NCI-H1417 (cell line): ENCODE data around the gene TRIM39.

Experiments used
- DNase-seq, 3 experiments: peaks; one replicate each; lab custom pipeline; 2025; lab: John Stamatoyannopoulos, UW

Gene TRIM39

DNA sequence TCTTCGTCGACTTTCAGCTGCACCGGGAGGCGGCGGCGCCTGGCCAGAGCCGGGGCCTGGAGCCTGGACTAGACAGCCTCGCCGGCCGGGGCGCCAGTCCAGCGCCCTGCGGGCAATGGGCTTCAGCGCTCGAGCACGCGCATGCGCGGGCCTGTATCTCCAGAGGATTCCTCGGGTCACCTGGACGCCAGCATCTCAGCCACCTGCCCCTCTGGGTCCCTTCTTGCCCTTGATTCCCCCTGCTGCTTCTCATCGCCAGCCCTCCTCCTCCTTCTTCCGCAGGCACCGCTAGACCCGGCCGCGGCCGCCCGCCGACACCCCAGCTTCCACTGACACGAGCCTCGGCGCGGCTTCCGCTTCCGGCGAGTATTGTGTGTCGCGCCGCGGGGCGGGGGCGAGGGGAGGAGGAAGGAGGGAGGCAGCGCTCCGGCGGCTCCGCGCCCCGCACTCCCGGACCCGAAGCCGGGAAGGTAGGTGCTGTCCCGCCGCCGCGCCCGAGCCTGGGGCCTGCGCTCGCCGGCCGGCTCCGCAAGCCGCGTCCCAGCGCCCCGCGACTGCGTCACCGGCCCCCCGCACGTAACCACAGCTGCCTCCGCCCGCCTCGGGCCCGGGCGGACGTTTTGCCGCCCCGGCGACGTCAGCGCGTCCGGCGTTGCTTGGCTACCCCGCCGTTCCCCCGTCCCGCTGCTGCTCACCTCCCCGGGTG, at the start of gene TRIM39:
Gene TRIM39 (plus strand): TSS at position 402 of the 706 bp plus-strand sequence. CDS start 2,391 bp downstream, outside the sequence.
- peak; percentile 79 to 92 (median 91) for DNase-seq

DNA sequence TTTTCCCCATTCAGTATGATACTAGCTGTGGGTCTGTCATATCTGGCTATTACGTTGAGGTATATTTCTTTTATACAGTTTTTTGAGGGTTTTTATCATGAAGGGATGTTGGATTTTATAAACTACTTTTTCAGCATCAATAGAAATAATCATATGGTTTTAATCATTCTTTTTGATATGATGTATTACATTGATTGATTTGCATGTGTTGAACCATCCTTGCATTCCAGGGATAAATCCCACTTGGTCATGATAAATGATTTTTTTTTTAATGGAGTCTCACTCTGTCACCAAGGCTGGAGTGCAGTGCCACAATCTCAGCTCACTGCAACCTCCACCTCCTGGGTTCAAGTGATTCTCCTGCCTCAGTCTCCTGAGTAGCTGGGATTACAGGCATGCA, 45.7 kb upstream of the TRIM39 start:
- peak in 1 of 3 experiments; percentile 4 for DNase-seq

DNA sequence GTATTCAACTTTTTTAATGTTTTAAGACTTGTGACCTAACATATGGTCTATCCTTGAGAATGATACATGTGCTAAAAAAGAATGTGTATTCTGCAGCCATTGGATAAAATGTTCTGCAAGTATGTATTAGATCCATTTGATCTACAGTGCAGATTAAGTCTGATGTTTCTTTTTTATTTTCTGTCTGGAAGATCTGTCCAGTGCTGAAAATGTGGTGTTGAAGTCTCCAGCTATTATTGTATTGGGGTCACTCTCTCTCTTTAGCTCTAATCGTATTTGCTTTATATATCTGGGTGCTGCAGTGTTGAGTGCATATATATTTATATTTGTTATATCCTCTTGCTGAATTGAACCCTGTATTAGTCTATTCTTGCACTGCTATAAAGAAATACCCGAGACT, 44.2 kb upstream of the TRIM39 start:
- DNase-seq: no peak

DNA sequence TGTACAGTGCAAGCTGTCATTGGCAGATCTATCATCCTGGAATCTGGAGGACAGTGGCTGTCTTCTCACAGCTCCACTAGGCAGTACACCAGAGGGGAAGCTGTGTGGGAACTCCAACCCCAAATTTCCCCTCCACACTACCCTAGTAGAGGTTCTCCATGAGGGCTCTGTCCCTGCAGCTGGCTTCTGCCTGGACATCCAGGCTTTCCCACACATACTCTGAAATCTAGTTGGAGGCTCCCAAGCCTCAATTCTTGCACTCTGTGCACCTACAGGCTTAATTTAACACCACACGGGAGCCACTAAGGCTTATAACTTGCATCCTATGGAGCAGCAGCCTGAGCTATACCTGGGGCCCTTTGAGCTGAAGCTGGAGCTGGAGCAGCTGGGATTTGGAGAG, 43.0 kb upstream of the TRIM39 start:
- DNase-seq: no peak

DNA sequence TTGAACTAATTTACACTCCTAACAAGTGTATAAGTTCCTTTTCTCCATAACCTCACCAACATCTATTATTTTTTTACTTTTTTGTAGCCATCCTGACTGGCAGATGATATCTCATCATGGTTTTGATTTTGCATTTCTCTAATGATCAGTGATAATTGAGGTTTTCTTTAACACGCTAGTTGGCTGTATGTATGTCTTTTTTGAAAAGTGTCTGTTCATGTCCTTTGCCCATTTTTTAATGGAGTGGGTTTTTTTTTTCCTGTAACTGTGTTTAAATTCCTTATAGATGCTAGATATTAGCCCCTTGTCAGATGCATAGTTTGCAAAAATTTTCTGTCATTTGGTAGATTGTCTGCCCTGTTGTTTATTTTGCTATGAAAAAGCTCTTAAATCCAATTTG, 39.6 kb upstream of the TRIM39 start:
- no peak for DNase-seq

DNA sequence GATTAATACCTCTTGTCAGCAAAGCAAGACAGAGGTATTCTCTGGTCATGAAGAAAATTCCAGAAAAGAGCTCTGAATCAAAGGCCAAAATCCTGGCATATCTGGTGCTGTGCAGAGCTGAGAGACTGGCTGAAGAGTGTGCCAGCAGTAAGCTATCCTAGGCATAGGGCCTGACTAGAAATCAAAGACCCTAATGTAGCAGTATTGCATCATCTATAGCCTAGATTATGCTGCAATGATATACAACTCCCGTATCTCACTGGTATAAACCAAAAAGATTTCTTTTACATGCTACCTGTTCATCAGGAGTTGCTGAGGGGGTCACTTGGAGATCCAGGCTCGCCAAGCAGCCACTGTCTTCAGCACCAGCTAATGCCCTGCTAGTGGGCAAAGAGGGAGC, 30.9 kb upstream of the TRIM39 start:
- DNase-seq: no peak

DNA sequence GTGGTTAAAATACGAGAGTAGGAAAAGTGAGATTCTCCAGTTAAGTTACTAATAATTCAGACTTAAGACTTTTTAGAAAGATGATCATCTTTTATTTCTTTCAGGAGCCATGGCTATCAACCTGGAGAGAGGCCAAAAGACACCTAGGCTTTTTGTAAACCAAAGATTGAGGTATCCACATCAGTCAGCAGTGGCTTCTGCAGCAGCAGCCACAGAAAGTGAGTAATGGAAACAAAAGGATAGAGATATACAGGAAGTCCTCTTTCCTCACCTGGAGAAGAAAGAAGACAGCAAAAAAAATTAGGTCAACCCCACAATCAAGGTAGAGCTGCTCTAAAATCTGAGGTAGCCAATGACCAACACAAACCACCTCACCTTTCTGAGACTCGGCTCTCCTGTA, 22.7 kb upstream of the TRIM39 start:
- DNase-seq: no peak

DNA sequence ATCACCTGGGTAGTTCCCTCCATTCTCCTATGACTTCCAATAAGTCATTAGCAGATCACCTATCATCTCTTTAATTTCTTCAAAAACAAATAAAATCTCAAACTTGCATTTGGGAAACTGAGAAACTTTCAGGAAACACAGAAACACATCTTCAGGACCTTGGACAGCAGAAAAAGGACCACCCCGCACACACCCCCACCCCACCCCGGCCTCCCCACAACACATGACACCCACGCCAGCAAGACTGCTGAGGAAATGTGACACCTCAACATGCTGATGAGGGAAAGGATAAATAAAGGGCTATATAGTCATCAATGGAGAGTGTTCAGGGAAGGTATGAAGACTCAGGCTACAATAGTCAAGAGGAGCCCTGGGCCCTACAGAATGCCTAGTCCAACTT, 15.6 kb upstream of the TRIM39 start:
- no peak for DNase-seq

DNA sequence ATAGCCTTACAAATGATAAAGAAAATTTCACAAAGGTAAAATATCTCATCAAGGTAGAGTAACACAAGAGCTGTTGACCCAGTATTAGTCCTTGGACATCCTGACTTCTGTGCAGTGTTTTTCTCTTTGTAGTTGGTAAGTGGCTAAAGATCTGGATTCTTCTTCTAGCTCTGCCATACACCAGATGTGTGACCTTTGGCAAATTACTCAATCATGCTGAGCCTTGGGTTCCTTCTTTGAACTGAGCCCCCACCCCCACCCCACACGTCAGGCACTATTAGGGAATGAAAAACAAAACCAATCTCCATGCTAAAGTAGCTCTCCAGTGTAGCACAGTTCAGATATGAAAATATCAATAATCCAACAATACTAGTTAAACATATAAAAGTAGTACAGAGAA, 15.1 kb upstream of the TRIM39 start:
- DNase-seq: no peak

DNA sequence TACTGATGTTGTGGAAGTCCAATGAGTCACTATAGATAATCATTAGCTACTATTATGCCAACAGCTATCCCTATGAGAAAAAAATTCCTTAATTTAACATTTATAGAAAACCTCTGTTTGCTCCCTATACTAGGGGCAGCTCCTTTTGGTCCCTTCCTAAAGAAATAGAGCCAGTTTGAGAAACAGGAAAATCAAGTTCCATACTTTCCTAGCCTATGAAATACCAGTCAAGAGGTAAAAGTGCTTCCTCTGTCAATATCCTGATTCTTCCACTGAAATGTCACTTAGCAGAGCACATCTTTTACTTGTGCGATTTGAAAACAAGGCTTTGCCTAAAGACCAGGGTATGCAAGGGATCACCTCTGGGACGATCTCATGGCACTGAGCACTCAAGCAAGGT, 14.5 kb upstream of the TRIM39 start:
- DNase-seq: no peak

DNA sequence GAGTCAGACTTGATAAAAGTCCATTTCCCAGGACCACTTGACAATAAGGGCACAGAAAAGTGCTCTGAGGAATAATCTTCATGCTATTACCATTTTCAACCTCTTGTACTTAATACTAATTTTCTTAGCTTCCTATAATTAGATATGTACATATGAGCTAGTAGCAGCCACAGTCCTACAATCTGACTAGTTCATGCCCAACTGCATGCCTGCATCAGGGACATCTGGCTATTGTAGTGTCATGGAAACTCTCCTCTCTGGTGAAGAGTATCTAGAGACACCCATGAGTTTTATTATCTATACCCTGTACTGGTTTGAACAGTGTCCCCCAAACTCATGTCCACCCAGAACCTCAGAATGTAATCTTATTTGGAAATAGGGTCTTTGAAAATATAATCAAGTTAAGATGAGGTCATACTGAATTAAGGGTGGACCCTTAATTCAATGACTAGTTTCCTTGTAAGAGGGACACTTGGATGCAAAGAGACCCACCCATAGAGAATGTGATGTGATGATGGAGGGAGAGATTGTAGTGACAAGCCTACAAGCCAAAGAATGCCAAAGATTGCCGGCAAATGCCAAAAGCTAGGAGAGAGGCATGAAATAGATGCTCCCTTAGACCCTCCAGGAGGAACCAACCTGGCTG, 13.9 kb upstream of the TRIM39 start:
- DNase-seq: no peak

DNA sequence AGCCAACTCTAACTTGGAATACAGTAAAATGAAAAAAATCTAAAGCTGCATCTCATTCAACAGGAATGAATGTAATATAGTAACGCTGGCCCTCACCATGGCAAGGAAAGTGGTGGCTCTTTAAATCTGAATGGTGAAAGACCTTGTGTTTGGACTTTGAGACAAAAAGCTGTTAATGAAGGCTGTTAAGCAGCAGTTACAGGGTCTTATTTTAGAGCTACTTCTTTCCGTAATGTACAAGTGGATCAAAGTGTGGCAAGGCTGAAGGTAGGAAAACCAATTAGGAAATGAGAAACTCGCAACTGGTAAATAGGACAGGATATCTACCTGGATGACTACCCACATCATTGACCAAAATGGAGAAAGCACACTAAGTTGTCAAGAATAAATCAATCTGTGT, 11.6 kb upstream of the TRIM39 start:
- DNase-seq: no peak

DNA sequence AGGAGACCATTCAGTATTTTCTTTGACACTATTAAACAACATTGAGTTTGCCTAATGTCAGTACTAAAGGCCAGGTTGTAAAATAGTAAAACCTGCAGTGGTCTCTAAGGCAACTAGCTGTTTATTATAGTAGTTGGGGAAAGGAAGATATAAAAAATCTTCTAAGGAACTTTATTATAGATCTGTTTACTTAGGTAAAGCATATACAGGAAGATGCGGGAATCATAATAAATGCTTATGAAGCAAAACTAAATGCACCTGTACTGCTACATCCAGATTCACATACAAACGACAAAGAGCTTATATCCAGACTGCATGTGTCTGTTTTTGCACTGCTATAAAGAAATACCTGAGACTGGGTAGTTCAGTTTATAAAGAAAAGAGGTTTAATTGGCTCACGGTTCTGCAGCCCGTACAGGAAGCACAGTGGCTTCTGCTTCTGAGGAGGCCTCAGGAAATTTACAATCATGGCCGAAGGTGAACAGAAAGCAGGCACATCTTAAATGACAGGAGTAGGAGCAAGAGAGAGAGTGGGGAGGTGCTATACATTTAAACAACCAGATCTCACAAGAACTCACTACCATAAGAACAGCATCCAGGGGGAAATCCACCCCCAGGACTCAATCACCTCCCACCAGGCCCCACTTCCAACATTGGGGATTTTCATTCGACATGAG, 8.7 kb upstream of the TRIM39 start:
- no peak for DNase-seq

DNA sequence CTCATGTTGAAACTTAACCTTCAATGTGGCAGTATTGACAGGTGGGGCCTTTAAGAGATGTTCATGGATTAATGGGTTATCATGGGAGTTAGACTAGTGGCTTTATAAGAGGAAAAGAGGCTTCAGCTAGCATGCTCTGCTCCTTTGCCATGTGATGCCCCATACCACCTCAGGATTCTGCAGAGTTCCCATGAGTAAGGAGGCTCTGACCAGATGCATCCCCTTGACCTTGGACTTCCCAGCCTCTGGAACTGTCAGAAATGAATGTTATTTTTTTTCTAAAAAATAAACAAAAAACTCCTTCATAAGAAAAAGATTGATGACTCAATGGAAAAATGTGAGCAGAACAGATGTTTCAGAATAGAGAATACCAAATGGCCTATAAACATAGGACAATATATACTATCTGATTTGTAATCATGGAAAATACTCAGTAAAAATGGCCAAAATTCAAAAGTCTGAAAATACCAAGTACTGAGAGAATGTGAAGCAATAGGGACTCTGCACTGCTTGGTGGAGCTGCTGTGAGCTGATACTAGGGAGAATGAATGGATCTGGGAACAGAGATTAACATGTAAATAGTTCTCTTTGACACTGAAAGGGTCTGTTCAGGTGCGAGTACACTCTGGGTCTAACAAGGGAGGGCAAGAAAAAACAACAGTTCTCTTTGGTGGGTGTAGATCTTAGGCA, 7.4 kb upstream of the TRIM39 start:
- DNase-seq: no peak

DNA sequence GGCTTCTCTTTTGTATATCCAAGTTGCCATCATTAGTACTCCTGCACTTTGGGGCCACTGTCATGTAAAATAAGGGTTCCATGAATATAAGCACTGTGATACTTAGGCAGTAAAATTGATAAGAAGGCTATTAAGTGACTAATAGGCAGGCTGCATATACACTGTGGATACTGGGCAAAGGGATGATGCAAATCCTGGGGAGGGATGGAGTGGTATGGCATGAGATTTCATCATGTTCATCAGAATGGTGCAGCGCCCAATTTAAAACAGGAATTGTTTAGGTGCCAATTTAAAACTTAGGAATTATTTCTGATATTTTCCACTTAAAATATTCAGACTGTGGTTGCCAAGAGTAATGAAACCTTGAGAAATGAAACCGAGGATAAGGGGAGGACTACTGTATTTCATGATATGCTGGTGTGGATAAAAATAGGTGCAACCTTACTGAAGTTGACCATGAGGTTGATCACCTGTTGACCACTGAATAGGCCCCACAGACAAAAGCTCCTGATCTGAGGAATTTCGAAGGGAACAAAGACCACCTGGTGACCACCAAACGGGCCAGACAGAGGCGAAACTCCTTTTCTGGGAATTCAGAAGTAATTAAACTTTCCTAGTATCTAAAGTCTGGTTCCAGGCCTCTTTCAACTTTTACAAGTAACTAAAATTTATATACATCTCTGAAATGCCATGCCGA, 4.9 kb upstream of the TRIM39 start:
- DNase-seq: no peak

DNA sequence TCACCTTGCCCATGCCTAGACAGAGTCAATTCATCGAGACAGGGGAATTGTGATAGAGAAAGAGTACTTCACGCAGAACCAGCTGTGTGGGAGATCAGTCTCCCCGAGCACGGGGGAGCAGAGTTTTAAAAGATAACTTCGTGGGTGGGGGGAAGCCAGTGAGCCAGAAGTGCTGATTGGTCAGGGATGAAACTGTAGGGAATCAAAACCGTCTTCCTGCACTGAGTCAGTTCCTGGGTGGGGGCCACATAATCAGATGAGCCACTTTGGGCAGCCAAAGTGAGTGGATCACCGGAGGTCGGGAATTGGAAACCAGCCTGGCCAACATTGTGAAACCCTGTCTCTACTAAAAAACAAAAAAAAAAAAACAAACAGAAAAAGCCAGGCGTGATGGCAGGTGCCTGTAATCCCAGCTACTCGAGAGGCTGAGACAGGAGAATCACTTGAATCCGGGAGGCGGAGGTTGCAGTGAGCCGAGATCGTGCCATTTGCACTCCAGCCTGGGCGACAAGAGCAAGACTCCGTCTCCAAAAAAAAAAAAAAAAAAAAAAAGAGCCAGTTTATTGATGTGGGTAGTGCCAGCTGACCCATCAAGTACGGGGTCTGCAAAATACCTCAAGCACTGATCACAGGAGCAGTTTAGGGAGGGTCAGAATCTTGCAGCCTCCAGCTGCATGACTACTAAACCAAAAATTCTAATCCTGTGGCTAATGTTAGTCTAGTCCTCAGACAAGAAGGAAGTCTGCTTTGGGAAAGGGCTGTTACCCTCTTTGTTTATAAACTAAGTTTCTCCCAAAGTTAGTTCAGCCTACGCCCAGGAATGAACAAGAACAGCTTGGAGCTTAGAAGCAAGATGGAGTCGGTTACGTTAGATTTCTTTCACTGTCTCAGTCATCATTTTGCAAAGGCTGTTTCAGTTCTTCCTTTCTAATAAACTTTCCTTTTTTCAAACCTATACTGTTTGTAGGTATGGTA, 3.9 kb upstream of the TRIM39 start:
- no peak for DNase-seq

DNA sequence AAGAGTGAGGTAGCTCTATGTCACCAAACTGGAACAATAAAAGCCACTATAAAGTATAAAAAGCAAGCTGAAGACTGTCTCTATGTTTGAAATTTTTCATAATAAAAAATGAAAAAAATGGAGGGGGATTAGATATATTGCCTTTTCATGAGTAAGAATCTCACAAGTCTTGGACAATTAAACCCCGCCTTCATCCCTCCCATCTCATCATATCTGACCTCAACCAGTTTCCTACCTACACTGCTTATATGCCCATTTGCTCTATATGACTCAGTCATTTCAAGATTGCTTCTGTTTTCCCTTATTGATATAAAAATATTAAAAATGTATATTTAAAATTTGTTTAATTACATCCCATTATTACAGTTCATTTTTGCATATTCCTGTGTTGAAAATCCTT, 2.9 kb upstream of the TRIM39 start:
- DNase-seq: no peak

DNA sequence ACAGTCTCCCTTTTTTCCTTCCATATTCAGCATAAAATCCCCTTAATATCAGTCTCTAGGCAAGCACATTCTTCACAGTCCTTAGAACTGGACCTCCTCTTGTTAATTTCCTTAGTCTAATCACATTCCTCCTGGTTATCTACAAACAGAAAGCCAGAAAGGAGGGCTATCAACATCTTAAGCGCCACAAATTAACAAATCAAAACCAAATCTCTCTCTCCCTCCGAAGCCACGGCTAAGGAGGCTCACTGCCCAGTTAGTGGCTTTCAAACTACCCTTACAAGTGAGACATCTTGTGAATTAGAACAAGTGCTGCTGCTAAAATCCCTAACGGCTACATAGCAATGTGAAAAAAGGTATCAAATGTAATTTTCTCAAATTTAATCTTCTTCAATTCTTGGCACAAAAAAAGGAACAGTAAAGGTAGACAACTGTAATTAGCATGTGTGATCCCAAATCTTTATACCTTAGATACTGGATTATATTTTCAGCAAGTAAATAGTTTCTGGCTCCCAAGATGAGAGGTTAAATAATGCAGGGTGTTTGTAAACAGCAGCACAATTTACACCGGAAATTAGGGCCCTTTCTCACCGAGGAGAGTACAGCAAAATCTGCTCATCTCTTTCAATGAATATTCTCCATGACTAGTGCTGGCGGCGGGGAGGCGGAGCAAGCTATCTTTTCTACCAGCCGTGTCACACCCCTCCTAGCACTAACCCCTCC, 1.4 kb upstream of the TRIM39 start:
- peak in 2 of 3 experiments; percentile 32 to 34 for DNase-seq

DNA sequence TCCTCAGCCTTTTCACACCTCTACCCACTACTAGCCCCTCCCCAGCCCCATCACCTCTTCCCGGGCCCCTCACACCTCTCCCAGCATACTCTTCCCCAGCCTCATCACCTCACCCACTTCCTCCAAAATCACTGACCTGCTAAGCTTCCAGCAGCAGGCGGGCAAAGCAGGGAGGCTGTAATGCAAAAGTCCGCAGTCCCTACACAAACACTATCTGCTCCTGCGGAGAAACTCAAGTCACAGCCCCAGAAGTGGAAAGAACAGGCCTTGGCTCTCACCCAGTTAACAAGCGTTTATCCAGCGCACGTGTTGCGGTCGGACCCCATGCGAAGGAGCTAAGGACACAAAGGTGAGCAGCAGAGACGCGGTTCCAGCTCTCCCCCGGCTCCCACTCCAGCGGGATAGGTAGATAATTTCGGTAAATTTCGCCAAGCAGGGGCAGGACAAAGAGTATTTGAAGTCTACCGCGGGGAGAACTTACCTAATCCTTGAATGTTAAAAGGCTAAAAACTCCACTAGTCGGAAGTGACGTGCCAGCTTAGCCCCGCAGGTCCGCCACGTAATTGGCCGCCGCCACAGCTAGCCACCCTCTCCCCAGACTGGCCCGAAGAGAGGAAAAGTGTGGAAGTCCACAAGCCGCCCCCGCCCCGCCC, 728 bp upstream of the TRIM39 start:
- DNase-seq: peak; percentile 78 to 88 (median 88)
